ENCODE results near the gene BYSL. TPM values are rescaled to one million over a fixed set of nuclear protein-coding genes. Genes with fewer than 3 reads are reported as not detected.

BYSL gene
- total RNA-seq, 2 donors from 2014 or later = 48.3 to 73.9 TPM

- Mint-ChIP-seq H3K4me1 (ENCODE audit: low read depth in 2 of 2) (peaks cover 47 to 58% of the 10 kb centered on the region in 2 donors), H3K27me3 (no peaks in the 10 kb centered on the region), H3K27ac (peak overlapping the region; percentile 0 to 33), H3K9me3 (no peaks in the 10 kb centered on the region), H3K4me3 (no peak overlapping the region), H3K36me3 (no peaks in the 10 kb centered on the region)
- DNase-seq (ENCODE audit: low spot score) (no peak), ATAC-seq (peak; percentile 19 to 30)
These were observed 43.0 kb downstream of the BYSL start for GRCh38 chr6:41964201-41964887.

DNA sequence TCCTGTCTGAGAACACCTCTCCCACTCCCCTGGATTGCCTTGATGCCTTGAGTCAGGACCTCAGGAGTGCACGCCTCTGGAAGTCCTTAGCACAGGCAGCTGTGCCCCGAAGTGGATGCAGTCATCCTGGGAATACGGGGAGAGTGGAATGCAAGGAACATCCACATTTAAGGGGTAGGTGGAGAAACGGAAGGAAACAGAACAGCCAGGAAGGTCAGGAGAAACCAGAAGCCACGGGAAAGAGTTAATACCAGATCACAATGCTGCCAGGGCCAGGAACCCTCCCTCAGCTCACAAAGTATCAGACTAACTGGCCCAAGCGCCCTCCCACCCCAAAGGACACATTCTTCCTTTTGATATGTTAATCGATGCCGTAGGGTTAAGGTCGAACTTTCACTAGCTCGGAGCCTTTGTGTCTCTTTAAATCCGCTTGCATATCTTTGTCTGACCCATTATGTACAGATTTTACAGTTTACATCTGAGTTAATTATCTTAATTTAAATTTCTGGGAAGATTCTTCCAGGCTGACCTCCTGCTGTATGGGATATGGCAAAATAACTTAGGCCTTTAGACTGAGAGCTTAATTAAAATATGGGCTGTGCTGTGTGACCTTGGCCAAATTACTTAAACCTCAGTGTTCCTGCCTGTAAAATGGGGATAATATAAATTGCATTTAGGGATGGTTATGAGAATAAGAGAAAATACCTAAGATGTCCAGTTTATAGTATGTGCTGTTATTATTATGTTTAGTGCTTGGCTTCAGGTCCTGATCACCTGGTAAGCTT lies 44.3 kb downstream of the BYSL start:
- peaks cover 50 to 54% of the 10 kb centered on the region in 2 donors for H3K4me1 Mint-ChIP-seq (ENCODE audit: low read depth in 2 of 2)
- peak overlapping the region; percentile 22 to 43 for H3K27ac Mint-ChIP-seq
- DNase-seq (ENCODE audit: low spot score) = no peak

GRCh38 chr6:41966214-41966920 lies 45.1 kb downstream of the BYSL start:
- Mint-ChIP-seq H3K4me1 (ENCODE audit: low read depth in 2 of 2) (peaks cover 52 to 55% of the 10 kb centered on the region in 2 donors), H3K27me3 (no peaks in the 10 kb centered on the region), H3K27ac (peak overlapping the region; percentile 22 to 73), H3K4me3 (no peak overlapping the region), H3K36me3 (no peaks in the 10 kb centered on the region), H3K9me3 (no peaks in the 10 kb centered on the region)
- DNase-seq (ENCODE audit: low spot score) (no peak), ATAC-seq (no peak)

More for the DNA sequence above, 44.3 kb downstream of the BYSL start:
- H3K36me3 Mint-ChIP-seq = no peaks in the 10 kb centered on the region
- no peaks in the 10 kb centered on the region for H3K27me3 Mint-ChIP-seq
- no peak overlapping the region for H3K4me3 Mint-ChIP-seq
- no peaks in the 10 kb centered on the region for H3K9me3 Mint-ChIP-seq
- ATAC-seq = no peak

DNA sequence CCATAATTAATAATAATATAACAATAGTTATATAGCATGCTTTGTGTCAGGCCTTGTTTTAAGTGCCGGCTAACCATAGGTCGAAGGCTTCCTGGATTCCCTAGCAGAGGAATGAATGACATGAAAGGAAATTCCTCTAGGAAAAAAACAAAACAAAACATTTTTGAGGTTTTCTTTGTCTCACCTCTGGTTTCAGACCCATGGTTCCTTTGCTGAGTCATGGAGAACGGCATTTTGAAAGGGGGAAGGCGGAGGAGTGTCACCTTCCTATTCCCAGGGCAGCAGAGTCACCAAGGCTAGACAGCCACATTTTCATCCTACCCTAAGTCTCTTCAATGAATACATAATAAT lies 45.6 kb downstream of the BYSL start:
- DNase-seq (ENCODE audit: low spot score) (no peak), ATAC-seq (no peak)
- H3K4me1 Mint-ChIP-seq (ENCODE audit: low read depth in 2 of 2) = peaks cover 46 to 49% of the 10 kb centered on the region in 2 donors
- H3K4me3 Mint-ChIP-seq = no peak overlapping the region
- peak overlapping the region; percentile 73 for H3K27ac Mint-ChIP-seq
- no peaks in the 10 kb centered on the region for H3K27me3 Mint-ChIP-seq
- no peaks in the 10 kb centered on the region for H3K9me3 Mint-ChIP-seq
- H3K36me3 Mint-ChIP-seq = no peaks in the 10 kb centered on the region

- Mint-ChIP-seq H3K9me3 (no peaks in the 10 kb centered on the region), H3K36me3 (no peaks in the 10 kb centered on the region), H3K27ac (peak overlapping the region; percentile 73), H3K4me1 (ENCODE audit: low read depth in 2 of 2) (peaks cover 49 to 51% of the 10 kb centered on the region in 2 donors), H3K4me3 (peak overlapping the region; percentile 10), H3K27me3 (no peaks in the 10 kb centered on the region)
- DNase-seq (ENCODE audit: low spot score) = no peak
- ATAC-seq = no peak
These were observed 46.3 kb downstream of the BYSL start for GRCh38 chr6:41967312-41968287.

GRCh38 chr6:41970436-41970846 lies 49.1 kb downstream of the BYSL start:
- DNase-seq (ENCODE audit: low spot score) = peak; percentile 70
- Mint-ChIP-seq H3K27ac (peak overlapping the region; percentile 90), H3K9me3 (no peaks in the 10 kb centered on the region), H3K4me1 (ENCODE audit: low read depth in 2 of 2) (peaks cover 41 to 49% of the 10 kb centered on the region in 2 donors), H3K27me3 (no peaks in the 10 kb centered on the region), H3K4me3 (peak overlapping the region; percentile 69), H3K36me3 (no peaks in the 10 kb centered on the region)
- peak; percentile 91 to 95 for ATAC-seq

- no peak for ATAC-seq
- no peak for DNase-seq (ENCODE audit: low spot score)
- Mint-ChIP-seq H3K27ac (peak overlapping the region; percentile 26 to 90), H3K9me3 (no peaks in the 10 kb centered on the region), H3K4me1 (ENCODE audit: low read depth in 2 of 2) (peaks cover 44 to 58% of the 10 kb centered on the region in 2 donors), H3K4me3 (no peak overlapping the region), H3K27me3 (no peaks in the 10 kb centered on the region), H3K36me3 (no peaks in the 10 kb centered on the region)
These were observed 51.5 kb downstream of the BYSL start for GRCh38 chr6:41972826-41973225.

- Mint-ChIP-seq H3K36me3 (no peaks in the 10 kb centered on the region), H3K4me3 (no peak overlapping the region), H3K27ac (peak overlapping the region in 1 of 2 donors; percentile 92), H3K9me3 (no peaks in the 10 kb centered on the region), H3K27me3 (no peaks in the 10 kb centered on the region), H3K4me1 (ENCODE audit: low read depth in 2 of 2) (peaks cover 43 to 58% of the 10 kb centered on the region in 2 donors)
- DNase-seq (ENCODE audit: low spot score) (no peak), ATAC-seq (no peak)
These were observed 53.1 kb downstream of the BYSL start for GRCh38 chr6:41974281-41974825.

DNA sequence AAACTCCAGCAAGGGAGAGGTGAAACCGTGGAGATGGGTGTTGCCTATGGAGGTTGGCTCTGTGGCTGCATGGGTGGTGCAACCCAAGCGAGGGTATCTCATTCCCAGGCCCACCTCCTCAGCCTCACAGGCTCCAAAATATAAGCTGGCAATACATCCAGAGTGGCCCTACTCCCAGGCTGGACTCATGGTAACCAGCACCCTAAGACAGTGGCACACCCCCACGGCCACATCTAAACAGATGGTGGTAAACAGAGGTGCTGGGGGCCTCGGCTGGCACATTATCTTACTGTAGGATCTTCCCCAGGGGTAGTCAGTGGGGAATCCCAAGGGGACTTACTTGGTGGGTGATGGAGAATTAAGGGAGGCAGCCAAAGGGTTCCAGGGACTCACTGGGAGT lies 54.0 kb downstream of the BYSL start:
- Mint-ChIP-seq H3K4me1 (ENCODE audit: low read depth in 2 of 2) (peaks cover 41 to 62% of the 10 kb centered on the region in 2 donors), H3K4me3 (no peak overlapping the region), H3K9me3 (no peaks in the 10 kb centered on the region), H3K27me3 (no peaks in the 10 kb centered on the region), H3K27ac (peak overlapping the region; percentile 76 to 92), H3K36me3 (no peaks in the 10 kb centered on the region)
- DNase-seq (ENCODE audit: low spot score) (no peak), ATAC-seq (no peak)

- peaks cover 35 to 59% of the 10 kb centered on the region in 2 donors for H3K4me1 Mint-ChIP-seq (ENCODE audit: low read depth in 2 of 2)
- H3K27me3 Mint-ChIP-seq = no peaks in the 10 kb centered on the region
- no peaks in the 10 kb centered on the region for H3K9me3 Mint-ChIP-seq
- ATAC-seq = peak; percentile 80 to 82
- no peak for DNase-seq (ENCODE audit: low spot score)
- H3K36me3 Mint-ChIP-seq = no peaks in the 10 kb centered on the region
- H3K4me3 Mint-ChIP-seq = peak overlapping the region; percentile 60
- H3K27ac Mint-ChIP-seq = peak overlapping the region; percentile 76 to 92
These were observed 55.6 kb downstream of the BYSL start for GRCh38 chr6:41976794-41977484.
